ENCODE results near the gene ZNF148.

DNA sequence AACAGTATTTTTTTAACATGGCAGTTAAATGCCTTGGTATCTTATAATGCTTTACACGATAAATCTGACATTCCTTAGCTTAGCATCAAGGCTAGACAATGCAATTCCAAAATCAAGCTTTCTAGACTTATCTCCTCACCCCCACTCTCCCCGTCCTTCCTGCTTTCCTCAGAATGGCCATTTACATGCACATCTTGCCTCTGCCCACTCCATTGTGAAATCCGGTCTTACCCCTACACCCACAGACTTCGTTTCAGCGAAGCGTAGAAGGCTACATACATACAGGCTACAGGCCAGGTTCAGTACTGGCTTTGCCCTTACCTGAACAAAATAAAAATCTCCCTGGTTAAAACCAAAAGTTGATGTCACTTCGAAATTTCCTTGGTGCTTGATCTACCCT, 104.0 kb downstream of the ZNF148 start:
- TF ChIP-seq, protein P1, sequence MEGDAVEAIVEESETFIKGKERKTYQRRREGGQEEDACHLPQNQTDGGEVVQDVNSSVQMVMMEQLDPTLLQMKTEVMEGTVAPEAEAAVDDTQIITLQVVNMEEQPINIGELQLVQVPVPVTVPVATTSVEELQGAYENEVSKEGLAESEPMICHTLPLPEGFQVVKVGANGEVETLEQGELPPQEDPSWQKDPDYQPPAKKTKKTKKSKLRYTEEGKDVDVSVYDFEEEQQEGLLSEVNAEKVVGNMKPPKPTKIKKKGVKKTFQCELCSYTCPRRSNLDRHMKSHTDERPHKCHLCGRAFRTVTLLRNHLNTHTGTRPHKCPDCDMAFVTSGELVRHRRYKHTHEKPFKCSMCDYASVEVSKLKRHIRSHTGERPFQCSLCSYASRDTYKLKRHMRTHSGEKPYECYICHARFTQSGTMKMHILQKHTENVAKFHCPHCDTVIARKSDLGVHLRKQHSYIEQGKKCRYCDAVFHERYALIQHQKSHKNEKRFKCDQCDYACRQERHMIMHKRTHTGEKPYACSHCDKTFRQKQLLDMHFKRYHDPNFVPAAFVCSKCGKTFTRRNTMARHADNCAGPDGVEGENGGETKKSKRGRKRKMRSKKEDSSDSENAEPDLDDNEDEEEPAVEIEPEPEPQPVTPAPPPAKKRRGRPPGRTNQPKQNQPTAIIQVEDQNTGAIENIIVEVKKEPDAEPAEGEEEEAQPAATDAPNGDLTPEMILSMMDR (IDR thresholded peaks at IDR 0.05), result no peak
- no peak for TF ChIP-seq POLR2AphosphoS5 (IDR thresholded peaks at IDR 0.05; ENCODE audit: low read depth, low read length)
- TF ChIP-seq TCF7L2 (IDR thresholded peaks at IDR 0.05; ENCODE audit: low read depth, low read length), result no peak
